NOMO-1 treated with DMSO at 0.1 percent for 48 hours (cell line): ENCODE results near the gene SYT6.
A peak's percentile ranks its signal among the peaks of the same experiment; 100 is the strongest.

ENCODE experiments used
- DNase-seq: peaks from one replicate; lab custom pipeline; 2025; ENCODE audit not compliant: unreplicated experiment; lab: John Stamatoyannopoulos, UW

The SYT6 gene

DNA sequence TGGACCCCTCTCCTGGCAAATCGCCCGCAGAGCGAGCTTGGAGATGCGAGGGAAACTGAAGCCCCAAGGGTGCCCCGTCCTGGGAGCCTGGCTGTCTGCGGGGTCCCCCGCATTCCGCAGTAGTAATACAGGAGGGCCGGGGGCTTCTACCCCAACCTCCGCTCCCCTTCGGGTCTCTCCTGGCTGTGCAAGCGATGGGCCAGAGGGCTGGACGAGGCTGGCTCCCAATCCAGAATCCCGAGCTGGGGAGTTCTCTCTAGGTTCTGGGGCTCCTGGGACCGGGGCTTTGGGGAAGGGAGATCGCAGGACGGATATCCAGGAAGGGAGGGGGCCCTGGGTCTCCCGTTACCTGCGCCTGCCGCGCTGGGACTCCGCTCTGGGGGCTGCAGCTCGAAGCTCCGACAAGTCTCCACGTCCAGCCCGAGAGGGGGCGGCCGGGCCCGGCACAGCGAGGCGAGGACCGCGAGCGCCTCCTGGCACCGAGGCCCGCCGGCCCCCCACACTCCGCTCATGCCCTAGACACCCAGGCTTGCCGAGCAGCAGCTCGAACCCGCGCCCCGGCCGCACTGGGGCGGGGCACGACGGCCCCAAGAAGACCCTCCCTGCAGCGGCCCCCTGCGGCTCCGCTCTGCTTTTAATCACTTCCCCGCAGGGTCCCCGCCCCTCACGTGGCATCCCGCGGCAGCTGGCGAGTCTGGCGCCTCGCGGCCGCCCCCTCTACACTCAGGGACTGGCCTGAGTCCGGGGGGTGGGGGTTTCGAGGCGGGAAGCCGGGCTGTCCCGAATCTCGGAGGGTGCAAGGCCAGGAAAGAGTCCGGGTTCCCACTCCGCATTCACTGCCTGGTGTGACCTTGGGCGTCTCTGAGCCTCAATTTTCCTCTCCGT lies at the start of gene SYT6:
SYT6 (minus strand) TSS at position 609 of the 885 bp plus-strand sequence; CDS start at position 512, 97 bp downstream.
- DNase-seq: no peak

DNA sequence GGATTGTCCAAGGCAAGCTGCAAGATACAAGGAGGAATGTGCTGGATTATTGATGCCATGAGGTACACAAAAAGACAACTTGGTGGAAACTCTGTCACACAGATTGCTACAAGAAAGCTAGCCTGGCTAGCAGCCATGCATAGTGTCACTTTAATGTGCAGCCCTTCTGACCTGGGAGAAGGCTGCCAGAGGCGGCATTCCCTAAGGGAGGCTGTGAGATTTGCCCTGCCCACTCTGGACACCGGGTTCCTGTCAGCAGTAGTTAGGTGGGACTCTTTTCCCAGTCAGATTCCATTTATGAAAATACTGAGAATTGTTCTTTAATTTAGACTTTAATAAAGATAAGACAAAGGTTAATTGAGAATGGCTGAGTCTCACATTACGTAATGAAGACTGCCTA lies 47.8 kb upstream of the SYT6 start:
- no peak for DNase-seq

DNA sequence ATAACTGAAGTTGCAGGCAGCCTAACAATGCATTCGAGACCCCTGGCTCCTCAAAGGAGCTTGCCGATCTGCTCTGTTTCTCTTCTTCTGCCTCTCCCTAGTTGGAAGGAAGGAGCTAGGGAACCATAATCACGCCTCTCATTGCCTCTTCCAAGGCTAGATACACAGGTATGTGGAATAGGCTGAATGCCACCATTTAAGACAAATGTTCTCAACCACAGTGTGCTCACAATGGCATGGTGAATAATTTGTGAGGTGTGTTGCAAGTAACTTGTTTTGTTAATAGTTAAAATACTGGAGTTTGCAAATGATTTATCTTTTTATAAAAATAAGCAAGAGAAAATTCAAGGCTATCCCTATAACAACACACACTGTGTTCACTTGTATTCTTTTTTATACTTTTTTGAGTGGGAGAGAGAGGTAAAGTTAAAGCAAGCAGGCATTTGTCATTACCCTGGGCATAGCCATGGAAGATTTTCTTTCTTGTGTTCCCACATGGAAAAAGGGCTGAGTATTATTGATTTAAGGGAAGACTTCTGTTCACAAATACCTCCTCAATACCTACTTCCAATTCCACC lies 45.4 kb upstream of the SYT6 start:
- no peak for DNase-seq

DNA sequence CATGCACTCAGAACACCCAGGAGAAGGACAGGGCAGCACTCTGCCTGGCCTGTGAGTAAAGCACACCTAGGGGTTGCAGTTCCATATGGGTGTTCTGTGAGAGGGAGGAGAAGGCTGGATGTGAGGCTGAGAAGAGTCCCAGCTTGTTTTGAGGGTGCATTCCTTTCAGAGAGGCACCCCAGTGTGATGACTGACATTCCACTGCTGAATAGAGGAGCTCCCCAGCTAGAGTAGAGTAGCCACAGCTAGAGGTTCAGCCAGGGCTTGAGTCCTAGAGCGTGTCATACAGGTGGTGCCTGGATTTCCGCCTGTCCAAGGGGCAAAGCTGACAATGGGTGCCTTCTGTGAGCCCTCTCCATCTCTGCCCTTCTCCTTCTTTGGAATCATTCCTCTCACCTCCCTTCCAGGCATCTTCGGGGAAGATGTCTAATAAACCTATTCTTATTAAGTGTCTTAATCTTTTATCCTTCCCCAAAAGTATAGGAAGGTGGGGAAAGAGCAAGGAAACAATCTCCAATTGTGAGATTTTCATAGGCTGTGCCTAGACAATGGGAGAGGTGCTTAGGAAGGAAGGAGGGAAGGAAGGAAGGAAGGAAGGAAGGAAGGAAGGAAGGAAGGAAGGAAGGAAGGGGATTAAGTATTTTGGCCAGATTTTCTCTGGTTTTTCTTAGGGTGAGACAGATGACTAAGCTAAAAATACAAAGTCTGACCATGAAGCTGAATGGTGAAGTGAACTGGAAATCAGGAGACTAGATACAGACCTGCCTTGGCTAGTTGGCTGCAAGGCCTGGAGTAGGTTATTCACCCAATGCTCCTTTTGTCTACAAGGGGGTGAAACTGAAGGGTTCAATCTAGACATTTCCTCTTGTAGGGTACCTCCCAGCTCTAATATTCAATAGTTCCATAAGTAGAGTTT lies 43.6 kb upstream of the SYT6 start:
- DNase-seq: no peak

DNA sequence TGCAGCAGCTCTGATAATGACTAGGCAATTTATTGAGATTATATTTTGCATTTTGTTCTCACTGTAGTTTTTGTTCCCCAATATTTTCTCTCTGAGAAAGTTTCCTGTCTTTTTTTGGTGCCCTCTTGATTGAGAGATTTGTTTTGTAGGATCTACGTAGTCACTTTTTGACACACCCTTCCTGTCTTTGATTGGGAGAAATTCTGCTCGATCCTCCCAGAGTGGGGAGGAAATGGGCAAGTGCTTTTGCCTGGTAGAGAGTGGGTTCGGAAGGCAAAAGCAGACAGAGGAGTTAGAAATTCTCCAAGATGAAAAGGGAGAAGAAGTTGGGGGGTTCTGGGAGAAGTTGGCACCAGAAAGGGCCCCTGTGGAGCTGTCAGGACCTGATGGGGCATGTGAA lies 42.1 kb upstream of the SYT6 start:
- DNase-seq: no peak

GRCh38 chr1:114192328-114192727 lies 38.7 kb upstream of the SYT6 start:
- DNase-seq: no peak

- no peak for DNase-seq
These were observed 35.7 kb upstream of the SYT6 start for GRCh38 chr1:114189398-114189797.

GRCh38 chr1:114181356-114181755 lies 27.7 kb upstream of the SYT6 start:
- DNase-seq: no peak

- DNase-seq: no peak
These were observed 27.1 kb upstream of the SYT6 start for GRCh38 chr1:114180742-114181141.

DNA sequence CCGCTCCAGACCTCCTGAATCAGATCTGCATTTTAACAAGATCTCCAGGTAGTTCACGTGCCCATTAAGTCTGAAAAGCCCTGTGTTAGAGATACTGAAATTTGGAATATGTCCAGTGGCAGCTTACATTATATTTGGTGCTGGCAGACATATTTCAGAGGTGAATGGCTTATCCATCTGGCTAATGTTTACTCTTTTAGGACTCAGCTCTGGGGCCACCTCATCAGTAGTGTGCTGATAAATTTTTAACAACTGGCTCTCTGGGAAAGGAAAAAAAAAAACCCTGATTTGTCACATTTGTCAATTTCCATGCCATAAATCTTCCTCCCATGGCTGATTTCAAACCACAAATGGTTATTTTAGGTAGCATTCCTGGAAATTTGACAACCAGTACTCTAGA lies 25.3 kb upstream of the SYT6 start:
- no peak for DNase-seq

DNA sequence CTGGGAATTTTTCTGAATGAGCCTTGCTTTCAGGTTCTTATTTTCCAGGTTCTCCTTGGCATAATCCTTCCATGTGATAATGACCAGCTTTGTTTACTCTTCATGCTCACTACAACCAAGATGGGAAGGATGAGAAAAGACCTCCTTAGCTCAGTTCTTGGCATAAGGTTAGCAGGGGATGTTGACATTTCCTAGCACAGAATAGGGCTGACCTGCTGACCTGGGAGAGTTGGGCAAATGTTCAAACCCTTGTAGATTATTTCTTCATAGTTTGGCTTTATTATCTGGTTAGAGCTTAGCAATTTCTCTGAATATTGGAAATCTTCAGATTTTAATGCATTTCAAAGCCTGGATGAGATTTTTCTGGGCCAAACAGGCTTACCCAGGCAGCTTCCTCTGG lies 23.6 kb upstream of the SYT6 start:
- DNase-seq: no peak

- no peak for DNase-seq
These were observed 22.7 kb upstream of the SYT6 start for GRCh38 chr1:114176366-114176765.

DNA sequence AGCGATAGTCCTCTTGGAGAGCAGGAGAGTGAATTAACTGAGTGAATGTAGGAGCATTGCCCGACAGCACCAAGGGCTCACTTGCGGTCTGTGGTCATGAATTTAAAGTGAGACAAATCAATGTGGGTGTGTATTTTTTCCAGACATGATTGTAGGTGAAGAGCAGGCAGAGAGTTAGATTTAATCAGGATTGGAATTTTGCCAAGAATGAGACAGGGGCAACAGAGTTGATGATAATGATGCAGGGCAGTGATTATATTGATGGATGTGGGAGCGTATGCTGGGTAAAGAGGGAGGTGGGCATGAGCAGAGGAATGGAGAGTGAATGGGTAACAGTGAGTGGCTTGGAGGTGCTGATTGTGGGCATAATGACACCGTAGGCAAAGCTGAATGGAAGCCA lies 20.0 kb upstream of the SYT6 start:
- no peak for DNase-seq

- no peak for DNase-seq
These were observed 15.8 kb upstream of the SYT6 start for GRCh38 chr1:114169509-114169908.

DNA sequence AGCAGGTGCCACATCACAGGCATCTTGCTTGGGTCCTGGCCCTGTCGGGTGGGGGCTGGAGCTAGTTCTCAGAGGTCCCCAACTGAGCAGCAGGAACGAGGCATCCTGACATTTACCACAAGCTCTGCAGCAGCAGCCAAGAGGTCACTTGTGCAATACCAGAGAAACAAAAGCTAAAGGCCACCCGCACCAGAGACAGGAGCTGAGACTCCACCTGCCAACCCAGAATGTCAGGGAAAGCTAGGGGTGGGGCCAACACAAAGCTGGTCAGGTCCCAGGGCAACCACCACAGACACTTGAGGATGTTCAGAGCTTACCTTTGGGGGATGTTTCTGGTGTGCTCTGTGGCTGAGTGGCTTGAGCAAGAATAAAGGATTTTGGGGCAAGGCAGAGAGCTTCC lies 13.6 kb upstream of the SYT6 start:
- peak; percentile 67 for DNase-seq

GRCh38 chr1:114164840-114165543 lies 11.3 kb upstream of the SYT6 start:
- no peak for DNase-seq

- DNase-seq: no peak
These were observed 6.3 kb upstream of the SYT6 start for GRCh38 chr1:114159941-114160340.

GRCh38 chr1:114157275-114157660 lies 3.6 kb upstream of the SYT6 start:
- DNase-seq: no peak

- no peak for DNase-seq
These were observed 3.0 kb upstream of the SYT6 start for GRCh38 chr1:114156538-114157274.

GRCh38 chr1:114155706-114156105 lies 2.0 kb upstream of the SYT6 start:
- DNase-seq: no peak
